ENCODE data around the gene MEGF9. TPM values are rescaled to one million over a fixed set of nuclear protein-coding genes. Genes with fewer than 3 reads are reported as not detected.
"Not testable (repeated sequence)": the region's sequence is repeated elsewhere in the genome, so short reads cannot be mapped to it uniquely, and the experiment has no call there.

The MEGF9 gene
- total RNA-seq, 1 donor from 2014 or later, result 8.7 TPM

- DNase-seq, result no peak
Measured at GRCh38 chr9:120570296-120570695, 144.0 kb downstream of the MEGF9 start.

DNA sequence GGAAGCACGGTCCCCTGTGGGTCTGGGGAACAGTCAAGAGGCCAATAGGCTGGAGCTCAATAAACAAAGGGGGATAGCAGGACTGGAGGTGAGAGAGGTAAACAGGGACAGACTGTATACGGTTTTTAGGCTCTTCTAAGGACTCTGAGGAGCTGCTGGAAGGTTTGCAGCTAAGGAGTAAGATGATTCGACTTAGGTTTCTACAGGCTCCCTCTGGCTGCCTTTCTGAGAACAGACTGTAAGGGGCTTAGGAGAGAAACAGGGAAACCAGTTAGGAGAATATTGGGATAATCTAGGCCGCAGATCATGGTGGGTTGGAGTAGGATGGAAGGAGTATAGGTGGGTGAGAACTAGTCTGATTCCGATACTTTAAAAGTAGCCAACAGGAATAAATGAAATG, 144.7 kb downstream of the MEGF9 start:
- DNase-seq, result no peak

GRCh38 chr9:120568816-120569215, 145.5 kb downstream of the MEGF9 start:
- no peak for DNase-seq

GRCh38 chr9:120567874-120568273, 146.4 kb downstream of the MEGF9 start:
- no peak for DNase-seq

DNA sequence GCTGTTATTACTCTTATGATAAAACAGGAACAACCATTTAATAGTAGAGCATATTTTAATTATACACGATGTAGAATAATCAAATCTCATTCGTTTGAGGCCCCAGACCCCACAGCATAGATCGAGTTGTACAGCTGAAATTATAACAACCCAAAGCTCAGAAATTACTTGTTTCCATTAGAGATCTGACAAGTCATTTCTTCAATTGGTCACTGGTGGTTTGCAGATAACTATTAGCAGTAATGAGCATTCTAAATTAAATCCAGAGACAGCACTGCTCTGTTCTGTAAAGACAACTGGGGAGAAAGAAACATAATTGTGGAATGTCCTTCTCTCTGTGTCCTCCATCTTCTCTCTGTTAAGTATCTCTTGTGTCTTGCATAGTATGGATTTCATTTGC, 147.2 kb downstream of the MEGF9 start:
- DNase-seq, result no peak

DNA sequence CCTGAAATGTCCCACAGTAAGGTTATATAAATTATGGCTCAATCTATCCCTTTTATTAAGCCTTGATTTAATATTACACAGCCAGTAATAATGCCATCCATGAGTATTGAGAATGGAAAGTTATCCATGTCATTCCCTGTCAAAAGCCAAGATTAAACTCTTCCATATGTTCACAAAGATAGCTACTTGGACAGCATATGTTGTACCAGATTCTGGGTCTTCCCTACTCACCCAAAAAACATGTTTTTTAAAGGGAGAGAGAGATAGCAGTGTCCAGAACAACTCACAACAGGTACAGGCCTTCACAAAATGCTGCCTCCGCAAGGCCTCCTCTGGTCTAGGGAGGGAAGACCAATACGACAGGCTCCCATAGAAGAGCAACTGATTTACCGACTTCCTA, 149.7 kb downstream of the MEGF9 start:
- no peak for DNase-seq

DNA sequence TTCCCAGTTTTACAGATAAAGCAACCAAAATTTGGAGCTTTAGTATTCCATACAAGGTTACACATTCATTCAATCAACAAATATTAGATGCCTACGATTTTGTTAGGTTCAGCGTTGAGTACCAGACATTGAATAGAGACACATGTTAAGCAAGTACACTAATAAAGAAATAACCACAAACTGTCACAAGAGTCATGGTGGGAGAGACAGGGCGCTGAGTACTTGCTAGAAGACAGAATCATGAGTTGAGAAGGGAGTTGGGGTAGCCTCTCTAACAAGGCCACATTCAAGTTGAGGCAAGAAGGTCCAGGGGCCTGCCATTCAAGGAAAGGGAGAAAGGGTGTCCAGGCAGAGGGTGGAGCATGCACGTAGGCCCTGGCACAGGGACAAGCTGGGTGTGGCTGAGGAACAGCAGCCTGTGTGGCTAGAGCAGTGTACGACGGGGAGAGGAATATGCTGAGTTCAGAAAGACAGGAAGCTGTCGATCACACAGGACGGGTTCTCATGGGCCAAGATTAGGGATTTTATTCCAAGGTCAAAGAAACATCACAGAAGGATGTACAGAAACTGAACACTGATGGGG, 151.3 kb downstream of the MEGF9 start:
- no peak for DNase-seq

DNA sequence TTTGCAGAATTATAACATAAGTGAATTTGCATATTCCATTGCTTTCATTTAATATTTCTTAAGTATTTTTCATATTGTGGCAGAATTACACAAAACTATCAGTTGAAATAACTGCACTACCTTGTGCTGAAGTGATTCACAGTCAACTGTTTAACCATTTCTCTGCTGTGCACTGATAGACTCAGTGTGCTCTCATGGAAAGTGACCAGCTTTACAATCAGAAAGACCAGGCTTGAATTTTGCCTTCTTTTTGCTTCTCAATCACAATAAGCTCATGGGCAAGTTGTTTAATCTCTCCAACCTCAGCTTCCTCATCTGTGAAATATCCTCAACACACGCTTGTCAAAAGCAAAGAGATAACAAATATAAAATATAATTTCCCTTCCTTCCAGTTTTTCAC, 152.6 kb downstream of the MEGF9 start:
- DNase-seq, result no peak

- no peak for DNase-seq
Measured at GRCh38 chr9:120559546-120559945, 154.7 kb downstream of the MEGF9 start.

GRCh38 chr9:120558454-120558853, 155.8 kb downstream of the MEGF9 start:
- no peak for DNase-seq

DNA sequence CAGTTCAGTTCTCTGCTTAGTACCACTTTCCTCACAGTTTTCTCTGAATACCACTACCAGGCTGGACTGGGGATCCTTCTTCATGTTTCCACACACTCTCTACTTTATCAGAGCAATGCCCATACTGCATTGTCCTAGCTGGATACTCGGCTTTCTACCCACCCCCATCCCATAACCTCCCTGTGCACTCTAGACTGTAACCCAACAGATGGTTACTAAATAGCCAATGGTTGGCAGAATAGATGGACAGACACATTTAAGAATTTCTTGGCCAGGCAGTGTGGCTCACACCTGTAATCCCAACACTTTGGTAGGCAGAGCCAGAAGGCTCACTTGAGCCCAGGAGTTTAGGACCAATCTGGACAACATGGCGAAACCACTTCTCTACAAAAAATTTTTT, 157.1 kb downstream of the MEGF9 start:
- no peak for DNase-seq

GRCh38 chr9:120556775-120557174, 157.5 kb downstream of the MEGF9 start:
- DNase-seq, result no peak

DNA sequence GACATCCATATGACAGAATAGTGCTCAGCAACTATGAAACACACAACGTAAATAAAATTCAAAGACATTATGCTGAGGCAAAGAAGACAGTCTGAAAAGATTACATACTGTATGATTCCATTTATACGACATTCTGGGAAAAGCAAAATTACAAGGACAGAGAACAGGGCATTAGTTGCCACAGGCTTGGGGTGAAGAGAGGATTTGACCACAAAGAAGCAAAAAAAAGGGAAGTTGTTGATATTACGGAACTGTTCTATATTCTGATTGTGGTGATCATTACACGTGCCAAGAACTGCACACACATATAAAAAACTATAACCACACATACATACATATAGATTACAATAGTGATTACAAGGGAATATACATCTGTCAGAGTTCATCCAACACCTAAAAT, 158.4 kb downstream of the MEGF9 start:
- no peak for DNase-seq

DNA sequence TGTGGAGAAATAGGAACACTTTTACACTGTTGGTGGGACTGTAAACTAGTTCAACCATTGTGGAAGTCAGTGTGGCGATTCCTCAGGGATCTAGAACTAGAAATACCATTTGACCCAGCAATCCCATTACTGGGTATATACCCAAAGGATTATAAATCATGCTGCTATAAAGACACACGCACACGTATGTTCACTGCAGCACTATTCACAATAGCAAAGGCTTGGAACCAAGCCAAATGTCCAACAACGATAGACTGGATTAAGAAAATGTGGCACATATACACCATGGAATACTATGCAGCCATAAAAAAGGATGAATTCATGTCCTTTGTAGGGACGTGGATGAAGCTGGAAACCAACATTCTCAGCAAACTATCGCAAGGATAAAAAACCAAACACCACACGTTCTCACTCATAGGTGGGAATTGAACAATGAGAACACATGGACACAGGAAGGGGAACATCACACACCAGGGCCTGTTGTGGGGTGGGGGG, 162.0 kb downstream of the MEGF9 start:
- DNase-seq, result not testable (repeated sequence)

Other genes with a start within 250 kb of the MEGF9 start
- 18.7 and 50.4 TPM in 2 replicates for gene CDK5RAP2, start 134.3 kb downstream of the MEGF9 start, total RNA-seq
- 47.5 and 55.7 TPM in 2 replicates for gene FBXW2, start 78.9 kb upstream of the MEGF9 start, total RNA-seq
- 21.8 and 33.9 TPM in 2 replicates for gene PSMD5, start 128.5 kb upstream of the MEGF9 start, total RNA-seq
- gene PHF19, start 162.7 kb upstream of the MEGF9 start, total RNA-seq, result 20.4 and 81.7 TPM in 2 replicates
- 1.1 and 4.4 TPM in 2 replicates for gene TRAF1, start 212.3 kb upstream of the MEGF9 start, total RNA-seq

Data from dermis blood vessel endothelial cell (primary cell).